Stimulated activated CD4-positive, alpha-beta T cell treated with anti-CD3 and anti-CD28 coated beads, TNF-alpha, amount 100 ng/mL, for 24 hours (primary cell): ENCODE measurements around the gene EXTL2.
"Not testable (repeated sequence)": the region's sequence is repeated elsewhere in the genome, so short reads cannot be mapped to it uniquely, and the experiment has no call there.

Source experiments
- DNase-seq, 3 experiments: peaks; one replicate each; pipeline ENCODE4 v3.0.0-alpha.2; 2020; ENCODE audit warnings: low read depth in 3 of 3

EXTL2 gene

GRCh38 chr1:100861379-100861778 lies 33.3 kb downstream of the EXTL2 start:
- no peak for DNase-seq

DNA sequence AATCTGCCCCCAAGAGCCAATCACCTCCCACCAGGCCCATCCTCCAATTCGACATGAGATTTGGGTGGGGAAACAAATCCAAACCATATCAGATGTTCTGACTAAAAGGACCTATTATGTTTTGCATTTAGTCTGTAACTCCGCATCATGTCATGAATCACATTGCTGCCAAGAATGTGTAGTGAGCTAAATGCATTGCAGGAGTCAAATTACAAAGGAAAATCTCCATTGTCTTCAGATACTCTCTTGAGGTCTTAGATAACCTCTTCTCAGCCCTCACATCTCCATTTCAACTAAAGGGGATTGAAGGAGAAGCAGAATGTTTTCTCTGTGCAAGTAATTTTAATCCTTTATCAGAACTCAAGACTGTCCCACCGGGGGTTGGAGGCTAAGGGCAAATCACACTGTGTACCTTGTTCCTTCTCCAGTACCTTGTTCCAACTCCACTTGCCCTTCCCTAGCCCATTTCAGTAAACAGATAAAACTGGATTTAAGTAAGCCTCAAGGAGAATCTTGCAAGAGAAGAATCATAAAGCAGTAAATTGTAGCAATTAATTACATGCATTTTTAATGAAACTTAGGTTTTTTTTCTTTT lies 34.1 kb downstream of the EXTL2 start:
- DNase-seq, result no peak

DNA sequence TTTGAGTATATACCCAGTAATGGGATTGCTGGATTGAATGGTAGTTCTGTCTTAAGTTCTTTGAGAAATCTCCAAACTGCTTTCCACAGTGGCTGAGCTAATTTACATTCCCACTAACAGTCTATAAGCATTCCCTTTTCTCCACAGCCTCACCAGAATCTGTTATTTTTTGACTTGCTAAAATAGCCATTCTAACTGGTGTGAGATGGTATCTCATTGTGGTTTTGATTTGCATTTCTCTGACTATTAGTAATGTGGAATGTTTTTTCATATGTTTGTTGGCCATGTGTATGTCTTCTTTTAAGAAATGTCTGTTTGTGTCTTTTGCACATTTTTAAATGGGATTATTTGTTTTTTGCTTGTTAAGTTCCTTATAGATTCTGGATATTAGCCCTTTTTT lies 39.5 kb downstream of the EXTL2 start:
- not testable (repeated sequence) for DNase-seq

GRCh38 chr1:100852976-100853375 lies 41.7 kb downstream of the EXTL2 start:
- DNase-seq, result no peak

DNA sequence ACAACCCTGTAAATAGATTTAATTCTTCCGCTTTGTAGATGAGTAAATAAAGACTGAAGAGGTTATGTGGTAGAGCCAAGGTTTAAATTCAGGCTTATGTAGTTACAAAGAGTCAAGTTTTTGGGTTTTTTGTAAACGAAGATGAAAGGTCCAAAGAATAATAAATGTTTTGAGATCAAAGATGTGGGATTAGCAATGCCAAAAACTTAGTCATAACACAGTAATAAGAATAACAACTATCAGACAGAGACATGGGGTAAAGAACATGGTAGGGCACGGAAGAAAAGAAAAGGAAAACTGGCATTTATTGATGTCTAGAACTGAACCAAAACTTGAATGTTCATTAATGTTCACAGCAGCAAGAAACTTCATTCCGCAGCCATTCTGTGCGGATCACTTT lies 42.9 kb downstream of the EXTL2 start:
- DNase-seq, result no peak

GRCh38 chr1:100847361-100848082 lies 47.1 kb downstream of the EXTL2 start:
- DNase-seq, result no peak

DNA sequence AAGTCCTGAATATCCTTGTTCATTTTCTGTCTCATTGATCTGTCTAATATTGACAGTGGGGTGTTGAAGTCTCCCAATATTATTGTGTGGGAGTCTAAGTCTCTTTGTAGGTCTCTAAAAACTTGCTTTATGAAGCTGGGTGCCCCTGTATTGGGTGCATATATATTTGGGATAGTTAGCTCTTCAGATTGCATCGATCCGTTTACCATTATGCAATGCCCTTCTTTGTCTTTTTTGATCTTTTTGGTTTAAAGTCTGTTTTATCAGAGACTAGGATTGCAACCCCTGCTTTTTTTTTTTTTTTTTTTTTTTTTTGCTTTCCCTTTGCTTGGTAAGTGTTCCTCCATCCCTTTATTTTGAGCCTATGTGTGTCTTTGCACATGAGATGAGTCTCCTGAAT lies 51.5 kb downstream of the EXTL2 start:
- DNase-seq, result not testable (repeated sequence)

DNA sequence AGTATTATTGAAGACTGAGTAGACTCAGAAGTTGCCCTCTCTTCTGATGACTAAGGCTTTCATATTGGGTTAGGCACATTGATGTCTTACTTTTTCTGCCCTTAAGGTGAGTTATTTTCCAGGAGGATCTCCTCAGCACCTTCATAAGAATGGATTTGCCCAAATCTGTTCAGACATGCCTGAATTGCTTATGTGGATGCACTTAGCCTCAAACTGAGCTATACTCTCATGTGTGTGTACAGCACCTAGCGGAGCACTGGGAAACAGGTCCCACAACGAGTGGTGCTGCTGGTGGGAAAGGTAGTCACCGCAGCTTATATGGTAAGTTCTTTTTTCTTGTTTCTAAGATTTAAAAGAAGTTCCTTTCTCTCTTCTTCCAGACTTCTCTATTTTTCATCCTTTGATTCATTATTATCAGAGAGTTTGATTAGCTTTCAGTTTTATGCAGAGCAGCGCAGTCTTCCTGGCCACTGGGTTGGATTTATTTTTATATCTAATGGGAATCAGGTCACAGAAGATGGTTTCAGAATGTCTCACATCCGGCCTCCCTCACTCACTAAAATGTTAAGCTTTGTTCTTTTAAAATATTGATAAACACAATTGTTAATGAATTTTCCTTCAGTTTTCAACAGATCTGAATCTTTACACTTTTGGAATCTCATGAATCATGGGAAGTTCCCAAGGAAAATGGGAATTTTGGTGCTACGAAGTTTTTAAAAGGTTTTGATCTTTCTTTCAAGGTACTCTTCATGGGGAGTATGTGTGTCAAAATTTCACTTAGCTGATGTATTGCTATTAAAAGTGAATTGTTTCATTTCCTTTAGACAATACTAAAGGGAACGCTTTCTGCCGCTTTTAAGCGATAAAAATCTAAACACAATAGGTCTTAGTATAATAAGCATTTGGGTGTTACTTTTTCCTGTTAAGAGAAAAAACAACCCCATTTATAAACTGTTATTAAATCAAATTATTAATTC lies 58.5 kb downstream of the EXTL2 start:
- DNase-seq, result no peak

DNA sequence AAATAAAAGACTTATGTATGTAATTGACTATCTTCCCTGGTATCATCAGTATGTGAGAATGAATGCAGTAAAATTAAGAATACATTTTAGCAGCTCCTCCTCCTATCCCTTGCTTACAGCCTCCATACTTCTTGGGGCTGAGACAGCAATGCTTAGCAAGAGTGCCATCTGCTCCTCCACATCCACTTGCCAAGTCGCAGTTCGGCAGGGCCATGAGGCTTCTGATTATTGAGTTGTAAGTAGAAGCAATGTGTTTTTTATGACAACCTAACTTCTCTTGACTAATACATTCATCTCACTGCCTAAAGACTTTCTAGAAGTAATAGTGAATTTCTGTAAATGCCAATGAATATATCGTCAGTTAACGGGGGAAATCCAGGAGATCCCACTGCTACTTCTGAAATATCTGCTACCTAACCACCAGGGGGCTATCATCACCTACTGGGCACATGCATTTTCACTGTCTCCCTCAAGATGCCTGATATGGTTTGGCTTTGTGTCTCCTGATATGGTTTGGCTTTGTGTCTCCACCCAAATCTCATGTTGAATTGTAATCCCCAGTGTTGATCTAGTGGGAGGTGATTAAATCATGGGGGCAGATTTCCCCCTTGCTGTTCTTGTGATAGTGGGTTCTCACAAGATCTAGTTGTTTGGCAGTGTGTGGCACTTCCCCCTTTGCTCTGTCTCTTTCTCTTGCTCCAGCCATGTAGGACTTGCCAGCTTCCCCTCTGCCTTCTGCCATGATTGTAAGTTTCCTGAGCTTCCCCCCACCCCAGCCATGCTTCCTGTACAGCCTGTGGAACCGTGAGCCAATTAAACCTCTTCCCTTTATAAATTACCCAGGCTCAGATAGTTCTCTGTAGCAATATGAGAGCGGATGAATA lies 59.6 kb downstream of the EXTL2 start:
- no peak for DNase-seq

DNA sequence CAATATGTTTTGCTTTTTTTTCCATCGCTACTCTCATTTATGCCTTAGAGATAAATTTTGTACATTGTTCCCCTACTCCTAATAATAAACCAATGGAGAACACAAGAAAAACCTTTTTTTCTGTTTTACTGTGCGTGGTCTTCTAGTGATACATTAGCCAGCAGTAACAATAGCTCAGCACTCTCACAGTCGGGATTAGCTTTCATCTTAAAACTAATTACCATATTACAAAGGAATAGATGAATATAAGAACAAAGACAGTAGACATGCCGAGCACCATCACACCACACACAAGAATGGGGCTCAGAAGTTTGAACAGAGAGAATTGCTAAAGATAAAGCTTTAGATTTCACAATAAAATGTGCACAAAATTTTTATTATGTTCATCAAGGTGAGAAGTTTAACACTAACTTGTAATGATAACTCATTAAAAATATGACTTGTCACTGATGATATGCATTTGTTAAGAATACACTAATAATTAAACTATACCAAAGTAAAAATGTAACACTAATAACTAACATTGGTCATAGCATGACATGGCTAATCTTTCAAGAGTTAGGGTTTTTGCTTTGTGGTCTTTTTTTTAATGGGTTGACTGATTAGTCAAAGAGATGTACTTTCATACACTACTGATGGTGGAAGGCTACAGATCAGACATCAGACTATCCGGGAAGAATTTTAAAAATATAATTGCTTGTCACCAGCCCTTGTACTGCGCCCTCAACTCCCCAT lies 61.8 kb downstream of the EXTL2 start:
- no peak for DNase-seq

DNA sequence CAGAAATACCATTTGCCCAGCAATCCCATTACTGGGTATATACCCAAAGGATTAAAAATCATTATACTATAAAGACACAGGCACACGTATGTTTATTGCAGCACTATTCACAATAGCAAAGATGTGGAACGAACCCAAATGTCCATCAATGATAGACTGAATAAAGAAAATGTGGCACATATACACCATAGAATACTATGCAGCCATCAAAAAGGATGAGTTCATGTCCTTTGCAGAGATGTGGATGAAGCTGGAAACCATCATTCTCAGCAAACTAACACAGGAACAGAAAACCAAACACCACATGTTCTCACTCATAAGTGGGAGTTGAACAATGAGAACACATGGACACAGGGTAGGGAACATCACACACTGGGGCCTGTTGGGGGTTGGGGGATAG lies 69.0 kb downstream of the EXTL2 start:
- not testable (repeated sequence) for DNase-seq
